ES-I3 (cell line): ENCODE data around the gene NIBAN1.
"Not testable (repeated sequence)": the region's sequence is repeated elsewhere in the genome, so short reads cannot be mapped to it uniquely, and the experiment has no call there.

Experiments used
- H3K36me3 ChIP-seq: 2 replicates; pipeline ENCODE4 v1.6.1; 2013; ENCODE audit warnings: mild to moderate bottlenecking, low read length, control low read depth, moderate library complexity; ENCODE audit not compliant: insufficient read depth
- H3K4me1 ChIP-seq: 2 replicates; pipeline ENCODE4 v1.6.1; 2013; ENCODE audit warnings: mild to moderate bottlenecking, control low read depth, low read length; ENCODE audit not compliant: insufficient read depth
- H3K9ac ChIP-seq: 2 replicates; pipeline ENCODE4 v1.6.1; 2013; ENCODE audit warnings: low read depth, mild to moderate bottlenecking, low read length, moderate library complexity
- H3K9me3 ChIP-seq: 2 replicates; pipeline ENCODE4 v1.6.1; 2013; ENCODE audit warnings: mild to moderate bottlenecking, low read length, moderate library complexity; ENCODE audit not compliant: control insufficient read depth, insufficient read depth

The NIBAN1 gene, protein sequence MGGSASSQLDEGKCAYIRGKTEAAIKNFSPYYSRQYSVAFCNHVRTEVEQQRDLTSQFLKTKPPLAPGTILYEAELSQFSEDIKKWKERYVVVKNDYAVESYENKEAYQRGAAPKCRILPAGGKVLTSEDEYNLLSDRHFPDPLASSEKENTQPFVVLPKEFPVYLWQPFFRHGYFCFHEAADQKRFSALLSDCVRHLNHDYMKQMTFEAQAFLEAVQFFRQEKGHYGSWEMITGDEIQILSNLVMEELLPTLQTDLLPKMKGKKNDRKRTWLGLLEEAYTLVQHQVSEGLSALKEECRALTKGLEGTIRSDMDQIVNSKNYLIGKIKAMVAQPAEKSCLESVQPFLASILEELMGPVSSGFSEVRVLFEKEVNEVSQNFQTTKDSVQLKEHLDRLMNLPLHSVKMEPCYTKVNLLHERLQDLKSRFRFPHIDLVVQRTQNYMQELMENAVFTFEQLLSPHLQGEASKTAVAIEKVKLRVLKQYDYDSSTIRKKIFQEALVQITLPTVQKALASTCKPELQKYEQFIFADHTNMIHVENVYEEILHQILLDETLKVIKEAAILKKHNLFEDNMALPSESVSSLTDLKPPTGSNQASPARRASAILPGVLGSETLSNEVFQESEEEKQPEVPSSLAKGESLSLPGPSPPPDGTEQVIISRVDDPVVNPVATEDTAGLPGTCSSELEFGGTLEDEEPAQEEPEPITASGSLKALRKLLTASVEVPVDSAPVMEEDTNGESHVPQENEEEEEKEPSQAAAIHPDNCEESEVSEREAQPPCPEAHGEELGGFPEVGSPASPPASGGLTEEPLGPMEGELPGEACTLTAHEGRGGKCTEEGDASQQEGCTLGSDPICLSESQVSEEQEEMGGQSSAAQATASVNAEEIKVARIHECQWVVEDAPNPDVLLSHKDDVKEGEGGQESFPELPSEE

GRCh38 chr1:184974056-184974836 is at the start of gene NIBAN1:
Gene NIBAN1, minus strand, starts transcription at chr1:184974508. Its CDS starts 152 bp downstream, at chr1:184974356.
- no peaks in the 10 kb centered on the region for H3K9me3 ChIP-seq
- H3K36me3 ChIP-seq, result no peaks in the 10 kb centered on the region; the same call in 1 of the 2 replicates
- H3K4me1 ChIP-seq, result peaks cover 14% of the 10 kb centered on the region
- H3K9ac ChIP-seq, result peak within 1 kb of the TSS; percentile 72

GRCh38 chr1:185017966-185018365 is 43.7 kb upstream of the NIBAN1 start:
- Histone ChIP-seq H3K9ac (no peak overlapping the region), H3K4me1 (no peaks in the 10 kb centered on the region), H3K9me3 (no peaks in the 10 kb centered on the region), H3K36me3 (no peaks in the 10 kb centered on the region)

- H3K9me3 ChIP-seq, result no peaks in the 10 kb centered on the region
- no peaks in the 10 kb centered on the region for H3K4me1 ChIP-seq
- H3K36me3 ChIP-seq, result no peaks in the 10 kb centered on the region
- H3K9ac ChIP-seq, result no peak overlapping the region
Observed at GRCh38 chr1:185017338-185017737, 43.0 kb upstream of the NIBAN1 start.

DNA sequence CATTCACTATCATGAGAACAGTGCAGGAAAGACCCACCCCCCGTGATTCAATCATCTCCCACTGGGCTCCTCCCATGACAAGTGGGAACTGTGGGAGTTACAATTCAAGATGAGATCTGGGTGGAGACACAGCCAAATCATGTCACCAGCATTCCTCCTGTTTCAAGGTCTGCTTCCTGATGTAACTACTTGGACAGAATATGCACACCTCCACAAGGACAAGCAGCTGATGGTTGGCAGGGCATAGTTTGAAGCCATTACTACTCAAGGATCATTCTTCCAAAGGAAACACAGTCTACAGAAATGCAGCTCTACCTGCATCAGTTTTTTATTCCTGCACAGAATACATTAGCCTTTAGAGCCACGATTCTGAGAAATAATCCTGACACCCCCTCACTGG is 42.6 kb upstream of the NIBAN1 start:
- no peak overlapping the region for H3K9ac ChIP-seq
- H3K9me3 ChIP-seq, result no peaks in the 10 kb centered on the region

GRCh38 chr1:185015631-185016030 is 41.3 kb upstream of the NIBAN1 start:
- no peak overlapping the region for H3K9ac ChIP-seq

More for the DNA sequence above, 42.6 kb upstream of the NIBAN1 start:
- Histone ChIP-seq H3K36me3 (no peaks in the 10 kb centered on the region), H3K4me1 (no peaks in the 10 kb centered on the region)

GRCh38 chr1:185014941-185015340 is 40.6 kb upstream of the NIBAN1 start:
- Histone ChIP-seq H3K9me3 (no peaks in the 10 kb centered on the region), H3K36me3 (no peaks in the 10 kb centered on the region), H3K9ac (no peak overlapping the region), H3K4me1 (no peaks in the 10 kb centered on the region)

More at GRCh38 chr1:185015631-185016030, 41.3 kb upstream of the NIBAN1 start:
- Histone ChIP-seq H3K4me1 (no peaks in the 10 kb centered on the region), H3K36me3 (no peaks in the 10 kb centered on the region), H3K9me3 (no peaks in the 10 kb centered on the region)

GRCh38 chr1:185010361-185010760 is 36.1 kb upstream of the NIBAN1 start:
- H3K9ac ChIP-seq, result no peak overlapping the region
- H3K9me3 ChIP-seq, result no peaks in the 10 kb centered on the region
- no peaks in the 10 kb centered on the region for H3K4me1 ChIP-seq
- no peaks in the 10 kb centered on the region for H3K36me3 ChIP-seq

GRCh38 chr1:185008838-185009237 is 34.5 kb upstream of the NIBAN1 start:
- Histone ChIP-seq H3K9me3 (no peaks in the 10 kb centered on the region), H3K36me3 (no peaks in the 10 kb centered on the region), H3K4me1 (no peaks in the 10 kb centered on the region), H3K9ac (no peak overlapping the region)

DNA sequence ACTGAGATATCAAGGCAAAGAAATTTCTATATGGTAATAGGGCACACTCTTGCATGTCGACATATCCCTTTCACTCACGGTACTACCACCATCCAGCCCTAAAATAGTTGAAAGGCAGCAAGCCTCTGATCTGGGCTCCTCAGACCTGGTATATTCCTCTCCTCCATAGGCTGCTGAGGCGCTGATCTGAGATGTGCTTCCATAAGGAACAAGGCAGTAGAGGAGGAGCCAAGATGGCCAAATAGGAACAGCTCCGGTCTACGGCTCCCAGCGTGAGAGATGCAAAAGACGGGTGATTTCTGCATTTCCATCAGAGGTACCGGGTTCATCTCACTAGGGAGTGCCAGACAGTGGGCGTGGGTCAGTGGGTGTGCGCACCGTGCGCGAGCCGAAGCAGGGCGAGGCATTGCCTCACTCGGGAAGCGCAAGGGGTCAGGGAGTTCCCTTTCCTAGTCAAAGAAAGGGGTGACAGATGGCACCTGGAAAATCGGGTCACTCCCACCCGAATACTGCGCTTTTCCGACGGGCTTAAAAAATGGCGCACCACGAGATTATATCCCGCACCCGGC is 27.1 kb upstream of the NIBAN1 start:
- H3K9ac ChIP-seq, result peak overlapping the region; percentile 40; the same call in 1 of the 2 replicates
- not testable (repeated sequence) for H3K36me3 ChIP-seq, H3K4me1 ChIP-seq, H3K9me3 ChIP-seq

DNA sequence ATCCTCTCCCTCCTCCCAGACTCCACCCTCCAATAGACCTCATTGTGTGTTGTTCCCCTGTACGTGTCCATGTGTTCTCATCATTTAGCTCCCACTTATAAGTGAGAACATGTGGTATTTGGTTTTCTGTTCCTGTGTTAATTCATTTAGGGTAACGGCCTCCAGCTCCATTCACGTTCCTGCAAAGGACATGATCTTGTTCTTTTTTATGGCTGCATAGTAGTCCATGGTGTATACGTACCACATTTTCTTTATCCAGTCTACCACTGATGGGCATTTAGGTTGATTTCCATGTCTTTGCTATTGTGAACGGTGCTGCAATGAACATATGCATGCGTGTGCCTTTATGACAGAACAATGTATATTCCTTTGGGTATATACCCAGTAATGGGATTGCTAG is 25.7 kb upstream of the NIBAN1 start:
- H3K9ac ChIP-seq, H3K36me3 ChIP-seq, H3K4me1 ChIP-seq, H3K9me3 ChIP-seq: not testable (repeated sequence)

- Histone ChIP-seq H3K4me1 (no peaks in the 10 kb centered on the region), H3K9me3 (no peaks in the 10 kb centered on the region), H3K9ac (no peak overlapping the region), H3K36me3 (no peaks in the 10 kb centered on the region)
Observed at GRCh38 chr1:184994301-184994700, 20.0 kb upstream of the NIBAN1 start.

DNA sequence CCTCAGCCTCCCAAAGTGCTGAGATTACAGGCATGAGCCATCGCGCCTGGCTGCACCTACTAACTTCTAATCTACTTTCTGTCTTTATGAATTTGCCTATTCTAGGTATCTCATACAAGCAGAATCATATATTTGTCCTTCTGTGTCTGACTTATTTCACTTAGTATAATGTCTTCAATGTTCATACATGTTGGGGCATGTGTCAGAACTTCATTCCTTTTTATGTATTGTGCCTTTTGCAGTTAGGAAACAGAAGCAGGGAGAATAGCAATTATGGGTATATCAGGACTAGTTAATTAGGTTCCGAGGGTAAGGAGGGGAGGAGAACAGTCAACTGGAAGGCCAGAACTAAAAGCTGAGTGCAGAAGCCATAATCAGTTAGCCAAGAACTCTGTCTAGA is 18.0 kb upstream of the NIBAN1 start:
- H3K36me3 ChIP-seq, result no peaks in the 10 kb centered on the region
- no peaks in the 10 kb centered on the region for H3K4me1 ChIP-seq
- no peaks in the 10 kb centered on the region for H3K9me3 ChIP-seq
- H3K9ac ChIP-seq, result no peak overlapping the region

DNA sequence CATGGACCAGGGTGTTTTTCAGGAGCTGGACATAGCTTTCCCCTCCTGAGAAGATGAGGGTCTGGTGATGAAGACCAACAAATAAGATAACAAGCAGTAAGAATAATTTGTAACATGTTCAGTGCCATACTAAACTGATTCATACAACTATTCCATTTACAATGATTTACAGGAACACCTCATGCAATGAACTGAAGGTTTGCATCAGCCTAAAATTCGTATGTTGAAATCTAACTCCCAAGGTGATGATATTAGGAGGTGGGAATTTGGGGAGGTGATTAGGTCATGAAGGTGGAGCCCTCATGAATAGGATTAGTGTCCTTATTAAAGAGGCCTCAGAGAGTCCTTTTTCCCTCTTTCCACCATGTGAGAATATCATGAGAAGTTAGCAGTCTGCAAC is 15.9 kb upstream of the NIBAN1 start:
- Histone ChIP-seq H3K4me1 (no peaks in the 10 kb centered on the region), H3K9ac (no peak overlapping the region), H3K36me3 (no peaks in the 10 kb centered on the region), H3K9me3 (no peaks in the 10 kb centered on the region)

GRCh38 chr1:184988506-184988905 is 14.2 kb upstream of the NIBAN1 start:
- Histone ChIP-seq H3K4me1 (no peaks in the 10 kb centered on the region), H3K9me3 (no peaks in the 10 kb centered on the region), H3K36me3 (no peaks in the 10 kb centered on the region), H3K9ac (no peak overlapping the region)
